ENCODE data around the gene ITPA.

DNA sequence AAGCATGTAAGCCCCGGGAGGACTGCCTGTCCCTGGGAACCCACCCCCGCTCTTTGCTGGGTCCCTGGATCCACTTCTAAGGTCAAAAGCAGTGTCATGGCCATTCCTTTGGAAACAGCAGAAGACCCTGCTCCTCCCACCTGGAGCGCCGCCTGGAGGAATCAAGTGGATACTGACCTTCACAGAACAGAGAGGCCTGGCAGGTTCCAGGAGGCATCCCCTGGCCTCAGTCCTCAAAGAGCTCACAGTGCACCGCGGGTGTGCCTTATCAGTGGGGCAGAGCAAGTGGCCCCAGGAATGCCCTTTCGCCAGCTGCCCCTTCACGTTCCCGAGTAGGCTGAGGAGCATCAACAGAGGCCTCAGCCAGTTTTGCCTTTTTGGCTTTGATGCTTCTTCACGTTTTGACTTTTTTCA is 40.8 kb downstream of the ITPA start:
- TF ChIP-seq, protein P1, sequence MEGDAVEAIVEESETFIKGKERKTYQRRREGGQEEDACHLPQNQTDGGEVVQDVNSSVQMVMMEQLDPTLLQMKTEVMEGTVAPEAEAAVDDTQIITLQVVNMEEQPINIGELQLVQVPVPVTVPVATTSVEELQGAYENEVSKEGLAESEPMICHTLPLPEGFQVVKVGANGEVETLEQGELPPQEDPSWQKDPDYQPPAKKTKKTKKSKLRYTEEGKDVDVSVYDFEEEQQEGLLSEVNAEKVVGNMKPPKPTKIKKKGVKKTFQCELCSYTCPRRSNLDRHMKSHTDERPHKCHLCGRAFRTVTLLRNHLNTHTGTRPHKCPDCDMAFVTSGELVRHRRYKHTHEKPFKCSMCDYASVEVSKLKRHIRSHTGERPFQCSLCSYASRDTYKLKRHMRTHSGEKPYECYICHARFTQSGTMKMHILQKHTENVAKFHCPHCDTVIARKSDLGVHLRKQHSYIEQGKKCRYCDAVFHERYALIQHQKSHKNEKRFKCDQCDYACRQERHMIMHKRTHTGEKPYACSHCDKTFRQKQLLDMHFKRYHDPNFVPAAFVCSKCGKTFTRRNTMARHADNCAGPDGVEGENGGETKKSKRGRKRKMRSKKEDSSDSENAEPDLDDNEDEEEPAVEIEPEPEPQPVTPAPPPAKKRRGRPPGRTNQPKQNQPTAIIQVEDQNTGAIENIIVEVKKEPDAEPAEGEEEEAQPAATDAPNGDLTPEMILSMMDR (IDR thresholded peaks at IDR 0.05) = no peak
- TF ChIP-seq POLR2A (IDR thresholded peaks at IDR 0.05) = no peak

All from ovary (tissue), 3 donors.